ENCODE results near the gene SYTL3.

DNA sequence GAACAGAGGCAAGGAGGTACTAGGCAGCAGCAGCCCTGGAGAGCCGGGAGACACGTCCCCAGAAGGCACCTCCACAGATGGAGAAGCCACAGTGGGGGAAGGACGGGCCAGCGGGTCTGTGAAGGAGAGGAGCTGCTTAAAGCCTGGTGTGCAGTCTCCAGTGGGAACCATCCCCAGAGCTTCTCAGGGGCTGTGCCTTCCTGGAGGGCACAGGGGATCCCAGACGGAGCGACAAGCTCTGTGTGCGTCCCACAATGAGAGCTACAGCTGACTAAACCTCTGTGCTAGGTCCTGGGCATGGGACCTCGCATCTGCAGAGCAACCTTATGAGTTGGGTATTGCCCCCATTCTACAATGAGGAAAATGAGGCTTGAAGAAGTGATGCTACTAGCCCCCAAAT lies 118.6 kb downstream of the SYTL3 start:
- TF ChIP-seq GATA2 (IDR thresholded peaks at IDR 0.05; ENCODE audit: low read depth, low read length) (no peak), GATA3 (IDR thresholded peaks at IDR 0.05; ENCODE audit: low read depth, low read length) (no peak)

All from SH-SY5Y (cell line).